Dermis microvascular lymphatic vessel endothelial cell (primary cell): ENCODE data around the gene P4HB. TPM values are rescaled to one million over a fixed set of nuclear protein-coding genes. Genes with fewer than 3 reads are reported as not detected.

Source experiments
- DNase-seq, 2 donors: peaks; one replicate each; pipeline versions ENCODE4 v3.0.0 to v3.0.0-alpha.2; 2010; ENCODE audit warnings: low read depth in 2 of 2
- total RNA-seq: library from RNA; depleted of rRNA; stranded (reverse); fragments of >200 nt; gene quantifications from 2 replicates; pipeline ENCODE4 v1.2.1, GENCODE V29; 2014

The P4HB gene
- total RNA-seq, 1 donor from 2014 or later: 634 TPM

- DNase-seq: no peak
Measured at GRCh38 chr17:81898029-81898866, 37.9 kb upstream of the P4HB start.

DNA sequence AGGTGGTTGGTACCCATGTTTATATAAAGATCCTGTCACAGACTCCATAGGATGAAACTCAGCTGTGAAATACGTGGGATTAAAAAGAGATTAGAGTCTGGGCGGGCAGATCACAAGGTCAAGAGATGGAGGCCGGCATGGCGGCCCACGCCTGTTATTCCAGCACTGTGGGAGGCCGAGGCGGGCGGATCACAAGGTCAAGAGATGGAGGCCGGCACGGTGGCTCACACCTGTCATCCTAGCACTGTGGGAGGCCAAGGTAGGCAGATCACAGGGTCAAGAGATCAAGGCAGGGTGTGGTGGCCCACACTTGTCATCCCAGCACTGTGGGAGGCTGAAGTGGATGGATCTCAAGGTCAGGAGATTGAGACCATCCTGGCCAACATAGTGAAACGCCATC lies 35.1 kb upstream of the P4HB start:
- DNase-seq: no peak

DNA sequence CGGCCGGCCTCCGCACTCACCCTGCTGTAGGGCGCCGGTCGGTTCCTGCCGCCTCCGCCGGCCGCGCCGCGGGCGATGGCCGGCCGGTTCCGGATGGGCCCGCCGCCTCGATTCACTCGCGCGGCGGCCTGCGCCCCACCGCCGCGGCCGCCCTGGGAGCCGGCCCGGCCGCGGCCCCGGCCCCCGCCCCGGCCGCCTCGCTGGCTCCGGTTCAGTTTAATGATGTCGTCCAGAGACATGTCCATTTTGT lies 30.9 kb upstream of the P4HB start:
- no peak for DNase-seq

DNA sequence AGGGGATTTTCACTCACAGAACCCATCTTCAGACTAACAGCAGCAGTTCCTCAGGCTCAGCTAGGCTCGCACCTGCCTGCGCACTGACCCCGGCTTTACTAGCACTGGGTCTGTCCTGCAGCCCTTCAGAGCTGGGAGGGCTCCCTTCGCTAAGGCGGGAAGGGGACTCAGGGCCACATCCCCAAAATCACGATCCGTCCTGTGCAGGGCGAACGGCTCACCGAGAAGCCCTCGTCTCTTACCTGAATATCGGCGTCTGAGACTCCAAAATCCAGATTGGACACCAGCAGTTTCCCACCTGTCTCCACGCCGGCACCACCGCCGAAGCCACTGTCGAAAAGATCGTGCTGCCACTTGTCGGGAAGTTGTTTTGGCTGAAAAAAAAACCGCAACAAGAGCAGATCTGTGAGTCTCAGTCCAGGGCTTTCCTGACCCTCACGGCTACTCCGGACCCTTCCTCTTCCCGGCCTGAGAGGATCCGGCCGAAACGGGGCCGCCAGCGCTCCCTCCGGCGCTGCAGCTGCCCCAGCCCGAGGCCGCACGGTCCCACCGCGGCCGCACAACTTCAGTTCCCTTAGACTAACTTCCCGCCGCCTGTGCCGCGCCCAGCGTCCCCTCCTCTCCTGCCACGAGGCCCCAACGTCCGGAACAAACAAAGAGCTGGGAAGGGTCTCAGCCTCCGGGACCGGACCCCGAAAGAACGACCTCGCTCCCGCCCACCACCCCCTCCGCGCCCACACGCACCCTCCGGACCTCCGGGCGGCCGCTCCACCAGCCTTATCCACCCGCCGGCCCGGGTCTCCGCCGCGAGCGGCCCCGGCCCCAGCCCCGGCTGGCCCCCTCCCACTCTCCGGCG lies 30.3 kb upstream of the P4HB start:
- DNase-seq: peak in 1 of 2 donors; percentile 51

GRCh38 chr17:81889602-81890001 lies 29.3 kb upstream of the P4HB start:
- no peak for DNase-seq

GRCh38 chr17:81888988-81889595 lies 28.8 kb upstream of the P4HB start:
- DNase-seq: no peak

- DNase-seq: no peak
Measured at GRCh38 chr17:81888105-81888987, 28.0 kb upstream of the P4HB start.

GRCh38 chr17:81885869-81886548 lies 25.7 kb upstream of the P4HB start:
- DNase-seq: peak in 1 of 2 donors; percentile 17

DNA sequence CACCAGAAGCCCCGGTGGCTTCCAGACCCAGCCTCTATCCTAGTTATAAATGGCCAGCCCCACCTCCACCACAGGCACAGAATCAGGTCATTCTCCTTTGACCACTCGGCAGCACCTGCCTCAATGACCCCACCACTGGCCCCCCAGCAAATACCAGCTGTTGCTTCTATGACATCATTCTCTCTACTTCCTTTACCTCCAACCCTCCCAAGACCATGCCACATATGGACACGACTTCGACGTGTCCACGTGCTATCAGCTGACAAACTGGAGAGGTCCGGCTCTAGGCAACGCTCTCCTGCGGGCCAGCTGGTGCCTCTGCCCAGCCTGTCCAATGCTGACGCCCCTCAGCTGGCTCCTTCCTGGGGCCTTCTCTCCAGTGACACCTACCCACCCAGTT lies 25.1 kb upstream of the P4HB start:
- no peak for DNase-seq

DNA sequence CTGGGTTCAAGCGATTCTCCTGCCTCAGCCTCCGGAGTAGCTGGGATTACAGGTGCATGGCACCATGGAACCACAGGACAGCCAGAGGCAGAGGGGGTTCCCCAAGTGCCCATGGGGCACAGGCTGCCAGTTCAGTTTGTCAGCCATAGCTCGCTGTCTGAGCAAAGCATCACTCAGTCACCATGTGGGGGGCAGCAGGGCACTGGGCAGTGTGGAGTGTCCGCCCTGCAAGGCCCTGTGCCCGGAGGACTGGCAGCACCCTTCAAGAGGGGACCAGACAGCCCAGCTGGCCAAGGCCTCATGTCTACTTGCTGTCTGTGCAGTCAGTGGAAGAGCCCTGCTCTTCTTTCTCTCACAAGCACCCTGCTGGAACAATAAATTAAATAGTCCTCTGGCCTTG lies 24.6 kb upstream of the P4HB start:
- no peak for DNase-seq

- no peak for DNase-seq
Measured at GRCh38 chr17:81884520-81884919, 24.2 kb upstream of the P4HB start.

GRCh38 chr17:81879121-81879520 lies 18.8 kb upstream of the P4HB start:
- DNase-seq: no peak

DNA sequence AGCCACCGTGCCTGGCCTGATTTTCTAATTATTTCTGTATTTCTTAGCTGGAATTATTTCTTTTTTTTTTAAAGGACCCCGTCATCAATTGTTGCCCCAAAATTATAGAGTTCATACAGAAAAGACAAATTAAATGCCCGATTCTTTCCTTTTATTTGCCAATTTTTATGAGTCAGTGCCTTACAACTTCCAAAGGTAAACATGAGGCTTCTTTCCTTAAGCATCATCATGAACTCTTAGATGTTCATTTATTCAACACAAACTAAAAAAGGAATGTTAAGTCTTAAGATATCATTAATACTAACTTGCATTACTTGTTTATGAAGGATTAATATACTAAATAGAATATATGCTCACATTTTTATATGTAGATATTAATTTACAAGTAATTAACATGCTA lies 18.0 kb upstream of the P4HB start:
- no peak for DNase-seq

DNA sequence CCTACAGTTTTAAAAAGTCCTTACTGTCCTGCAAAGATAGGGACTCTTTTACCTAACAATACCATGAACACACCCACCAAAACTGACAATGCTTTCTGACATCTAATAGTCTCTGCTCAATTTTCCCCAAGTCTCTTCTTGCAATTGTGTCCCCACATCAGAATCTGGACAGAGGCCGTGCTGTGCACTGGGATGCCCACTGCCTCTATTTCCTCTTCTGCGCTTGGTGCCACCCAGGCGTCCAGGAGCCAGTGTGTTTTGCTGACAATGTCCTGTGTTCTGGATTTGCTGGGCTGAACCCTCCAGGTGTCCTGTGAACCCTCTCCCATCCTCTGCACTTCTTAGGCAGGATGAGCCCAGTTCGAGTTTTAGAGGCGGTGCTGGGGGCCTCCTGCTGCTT lies 17.2 kb upstream of the P4HB start:
- no peak for DNase-seq

GRCh38 chr17:81871387-81872230 lies 11.3 kb upstream of the P4HB start:
- DNase-seq: peak; percentile 71 to 89

- no peak for DNase-seq
Measured at GRCh38 chr17:81870981-81871386, 10.6 kb upstream of the P4HB start, which contains the start of gene ARHGDIA. ARHGDIA (minus strand) TSS chr17:81871337; CDS start chr17:81869930, 1,407 bp downstream.

- DNase-seq: peak in 1 of 2 donors; percentile 58
Measured at GRCh38 chr17:81870131-81870980, 10.0 kb upstream of the P4HB start.

DNA sequence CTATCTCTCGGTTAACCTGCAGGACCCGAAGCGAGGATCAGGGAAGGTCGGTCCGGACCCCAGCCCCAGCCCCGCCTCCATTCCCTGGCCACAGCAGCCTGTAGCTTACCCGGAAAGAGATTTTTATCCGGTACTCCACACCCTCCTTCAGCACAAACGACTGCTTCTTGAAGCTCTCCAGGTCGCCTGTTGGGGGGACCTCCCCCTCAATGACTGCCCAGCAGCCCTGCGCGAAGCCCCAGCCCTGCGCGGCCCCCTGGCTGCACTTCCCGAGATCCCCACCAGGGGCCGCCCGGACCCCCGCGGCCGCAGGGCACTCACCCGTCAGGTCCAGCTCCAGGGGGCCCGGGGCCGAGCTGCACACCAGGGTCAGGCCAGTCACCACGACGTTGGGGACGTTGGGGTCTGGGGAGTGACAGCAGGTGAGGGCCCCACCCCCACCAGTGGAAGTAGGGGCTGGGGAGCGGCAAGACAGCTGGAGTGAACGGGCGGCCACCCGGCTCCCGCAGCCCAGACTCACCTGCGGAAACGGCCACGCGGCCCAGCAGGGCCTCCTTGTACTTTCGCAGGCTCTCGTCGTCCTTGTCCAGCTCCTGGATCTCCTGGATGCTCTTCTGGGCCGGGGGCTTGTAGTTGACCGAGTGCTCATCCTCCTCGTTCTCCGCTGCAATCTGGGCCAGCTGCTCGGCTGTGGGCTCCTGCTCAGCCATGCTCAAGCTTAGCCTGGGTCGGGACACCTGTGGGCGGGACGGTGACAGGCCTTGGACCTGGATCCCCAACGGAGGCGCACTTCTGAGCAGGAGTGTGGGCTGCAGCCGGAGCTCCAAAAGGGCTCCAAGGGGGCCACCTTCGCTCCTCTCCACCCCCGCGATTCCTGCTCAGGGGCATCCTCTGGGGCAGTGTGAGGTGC lies 9.1 kb upstream of the P4HB start:
- peak in 1 of 2 donors; percentile 45 for DNase-seq
